Tibial artery (tissue), 4 donors: ENCODE data around the gene LASP1NB.

Experiments
- DNase-seq, 2 donors: peaks; one replicate each; pipeline ENCODE4 v3.0.0-alpha.2; 2019
- H3K27ac ChIP-seq, 2 donors: fragments of 200-600 bp; sonication (generic) in 1 of 2; 1 replicate in 1 of 2; 2 replicates in 1 of 2; pipeline ENCODE4 v1.5.1; 2018 to 2019; ENCODE audit warnings: mild to moderate bottlenecking in 1 of 2
- H3K27me3 ChIP-seq, 2 donors: fragments of 200-600 bp; sonication (generic) in 1 of 2; one replicate each; pipeline versions ENCODE4 v1.5.1 to v1.6.0; 2016 to 2019
- H3K36me3 ChIP-seq, 3 donors: fragments of 200-600 bp; sonication (generic) in 2 of 3; one replicate each; pipeline ENCODE4 v1.5.1; 2016 to 2019; ENCODE audit warnings: mild to moderate bottlenecking in 2 of 3
- H3K4me1 ChIP-seq, 4 donors: fragments of 200-600 bp; sonication (generic) in 2 of 4; 1 replicate in 3 of 4; 2 replicates in 1 of 4; pipeline ENCODE4 v1.5.1; 2016 to 2019
- H3K4me3 ChIP-seq, 2 donors: fragments of 200-600 bp; sonication (generic) in 1 of 2; 1 replicate in 1 of 2; 2 replicates in 1 of 2; pipeline ENCODE4 v1.5.1; 2018 to 2019; ENCODE audit warnings: mild to moderate bottlenecking in 2 of 2
- H3K9me3 ChIP-seq, 3 donors: fragments of 200-600 bp; sonication (generic) in 1 of 3; one replicate each; pipeline ENCODE4 v1.5.1; 2016 to 2019
- CTCF ChIP-seq, 2 experiments: fragments of 200-600 bp in 1 of 2; fragments of 450-650 bp in 1 of 2; IDR thresholded peaks; one replicate each; pipeline ENCODE4 v1.5.1; 2017 to 2019; ENCODE audit warnings: antibody characterized with exemption in 2 of 2, mild to moderate bottlenecking in 1 of 2, moderate library complexity in 1 of 2
- intact Hi-C: fragments of 100-400 bp; cut with DNase I; formaldehyde crosslinking; loops from one replicate; pipeline ENCODE4 v1.15.0; 2023; ENCODE audit warnings: low total_unique reads

Gene LASP1NB

GRCh38 chr17:38912221-38912813, 13.1 kb upstream of the LASP1NB start:
- Histone ChIP-seq H3K9me3 (no peaks in the 10 kb centered on the region), H3K27me3 (no peaks in the 10 kb centered on the region), H3K27ac (peak overlapping the region; percentile 66 to 84), H3K4me3 (no peak overlapping the region), H3K36me3 (peaks cover 29 to 75% (median 54%) of the 10 kb centered on the region in 3 donors), H3K4me1 (peaks cover 0 to 60% (median 47%) of the 10 kb centered on the region in 4 donors)
- TF ChIP-seq CTCF (IDR thresholded peaks at IDR 0.05) = no peak
- intact Hi-C loops = no loop called here
- DNase-seq = peak in 1 of 2 donors; percentile 80

GRCh38 chr17:38914741-38915638, 10.4 kb upstream of the LASP1NB start:
- peaks cover 41 to 89% (median 72%) of the 10 kb centered on the region in 3 donors for H3K36me3 ChIP-seq
- peaks cover 0 to 63% (median 47%) of the 10 kb centered on the region in 4 donors for H3K4me1 ChIP-seq
- peak in 1 of 2 donors; percentile 46 for DNase-seq

GRCh38 chr17:38915639-38915995, 9.8 kb upstream of the LASP1NB start:
- Histone ChIP-seq H3K27me3 (no peaks in the 10 kb centered on the region), H3K9me3 (no peaks in the 10 kb centered on the region), H3K4me3 (no peak overlapping the region), H3K4me1 (peaks cover 6 to 65% (median 53%) of the 10 kb centered on the region in 4 donors), H3K36me3 (peaks cover 41 to 91% (median 68%) of the 10 kb centered on the region in 3 donors), H3K27ac (peak overlapping the region; percentile 84)
- no peak for TF ChIP-seq CTCF (IDR thresholded peaks at IDR 0.05)
- no peak for DNase-seq
- intact Hi-C loops = no loop called here

More at GRCh38 chr17:38914741-38915638, 10.4 kb upstream of the LASP1NB start:
- Histone ChIP-seq H3K27me3 (no peaks in the 10 kb centered on the region), H3K4me3 (no peak overlapping the region), H3K9me3 (no peaks in the 10 kb centered on the region), H3K27ac (peak overlapping the region; percentile 84)
- TF ChIP-seq CTCF (IDR thresholded peaks at IDR 0.05) = no peak
- intact Hi-C loops = no loop called here

GRCh38 chr17:38916771-38917170, 8.6 kb upstream of the LASP1NB start:
- H3K36me3 ChIP-seq = peaks cover 41 to 80% (median 59%) of the 10 kb centered on the region in 3 donors
- no peaks in the 10 kb centered on the region for H3K27me3 ChIP-seq
- DNase-seq = peak in 1 of 2 donors; percentile 48
- H3K4me3 ChIP-seq = no peak overlapping the region
- H3K4me1 ChIP-seq = peaks cover 6 to 67% (median 56%) of the 10 kb centered on the region in 4 donors
- H3K27ac ChIP-seq = peak overlapping the region; percentile 84
- no peaks in the 10 kb centered on the region for H3K9me3 ChIP-seq
- TF ChIP-seq CTCF (IDR thresholded peaks at IDR 0.05) = no peak
- intact Hi-C loops = no loop called here

- Histone ChIP-seq H3K36me3 (peaks cover 41 to 79% (median 54%) of the 10 kb centered on the region in 3 donors), H3K9me3 (no peaks in the 10 kb centered on the region), H3K27ac (peak overlapping the region; percentile 84), H3K27me3 (no peaks in the 10 kb centered on the region), H3K4me3 (no peak overlapping the region), H3K4me1 (peaks cover 6 to 67% (median 56%) of the 10 kb centered on the region in 4 donors)
- TF ChIP-seq CTCF (IDR thresholded peaks at IDR 0.05) = no peak
- no peak for DNase-seq
- intact Hi-C loops = no loop called here
Observed at GRCh38 chr17:38917259-38917658, 8.2 kb upstream of the LASP1NB start.
